ENCODE data around the gene FNDC1. TPM values are rescaled to one million over a fixed set of nuclear protein-coding genes. Genes with fewer than 3 reads are reported as not detected.

Gene FNDC1
- total RNA-seq, 1 experiment from 2014 or later: not detected

DNA sequence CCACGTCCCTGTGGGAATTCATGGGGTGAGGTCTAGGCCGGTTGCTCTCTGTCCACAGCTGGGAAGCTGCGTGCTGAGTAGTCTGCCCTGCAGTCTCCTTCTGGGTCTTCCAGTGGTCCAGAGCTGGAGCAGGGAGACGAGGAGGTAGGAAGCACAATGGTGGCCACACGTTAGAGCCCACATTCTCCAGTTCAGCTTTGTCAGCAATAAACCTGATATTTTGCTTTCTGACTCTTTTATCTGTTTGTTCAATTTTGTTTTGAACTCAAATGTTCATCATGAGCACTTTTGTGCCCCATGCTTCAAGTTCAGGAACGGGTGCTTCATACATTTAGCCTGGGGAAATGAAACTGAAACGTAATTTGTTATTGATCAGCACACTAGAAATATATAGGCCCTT, 21.3 kb downstream of the FNDC1 start:
- H3K9me3 ChIP-seq: no peaks in the 10 kb centered on the region
- Mint-ChIP-seq H3K9me3 (ENCODE audit: unreplicated experiment) (no peaks in the 10 kb centered on the region), H3K27ac (ENCODE audit: unreplicated experiment) (no peak overlapping the region), H3K4me1 (ENCODE audit: low read depth, unreplicated experiment) (no peaks in the 10 kb centered on the region), H3K4me3 (ENCODE audit: unreplicated experiment) (no peak overlapping the region), H3K36me3 (ENCODE audit: insufficient read depth, unreplicated experiment) (no peaks in the 10 kb centered on the region), H3K27me3 (ENCODE audit: insufficient read depth, unreplicated experiment) (peaks cover 12% of the 10 kb centered on the region)
- BruUV-seq (replicated peaks): no TSS peak
- intact Hi-C loops (cut with micrococcal nuclease; ENCODE audit: unreplicated experiment): no loop called here
- H3K4me3 ChIP-seq (ENCODE audit: low read depth, low read length): no peak overlapping the region
- POLR2A ChIA-PET: no interaction called here
- no peaks in the 10 kb centered on the region for H3K36me3 ChIP-seq (ENCODE audit: control insufficient read depth, insufficient read depth, low read length)
- TF ChIP-seq, protein P1, sequence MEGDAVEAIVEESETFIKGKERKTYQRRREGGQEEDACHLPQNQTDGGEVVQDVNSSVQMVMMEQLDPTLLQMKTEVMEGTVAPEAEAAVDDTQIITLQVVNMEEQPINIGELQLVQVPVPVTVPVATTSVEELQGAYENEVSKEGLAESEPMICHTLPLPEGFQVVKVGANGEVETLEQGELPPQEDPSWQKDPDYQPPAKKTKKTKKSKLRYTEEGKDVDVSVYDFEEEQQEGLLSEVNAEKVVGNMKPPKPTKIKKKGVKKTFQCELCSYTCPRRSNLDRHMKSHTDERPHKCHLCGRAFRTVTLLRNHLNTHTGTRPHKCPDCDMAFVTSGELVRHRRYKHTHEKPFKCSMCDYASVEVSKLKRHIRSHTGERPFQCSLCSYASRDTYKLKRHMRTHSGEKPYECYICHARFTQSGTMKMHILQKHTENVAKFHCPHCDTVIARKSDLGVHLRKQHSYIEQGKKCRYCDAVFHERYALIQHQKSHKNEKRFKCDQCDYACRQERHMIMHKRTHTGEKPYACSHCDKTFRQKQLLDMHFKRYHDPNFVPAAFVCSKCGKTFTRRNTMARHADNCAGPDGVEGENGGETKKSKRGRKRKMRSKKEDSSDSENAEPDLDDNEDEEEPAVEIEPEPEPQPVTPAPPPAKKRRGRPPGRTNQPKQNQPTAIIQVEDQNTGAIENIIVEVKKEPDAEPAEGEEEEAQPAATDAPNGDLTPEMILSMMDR (IDR thresholded peaks at IDR 0.05; ENCODE audit: insufficient read depth in 1 of 2, low read depth in 1 of 2, low read length in 1 of 2, severe bottlenecking in 1 of 2, unreplicated experiment in 1 of 2): no peak
- CTCF ChIA-PET: no interaction called here
- no peaks in the 10 kb centered on the region; the same call in none of the 2 replicates for H3K27me3 ChIP-seq (replicated peaks; ENCODE audit: control insufficient read depth, insufficient read depth, low read length)
- no peak for DNase-seq
- no peaks in the 10 kb centered on the region for H3K4me1 ChIP-seq

DNA sequence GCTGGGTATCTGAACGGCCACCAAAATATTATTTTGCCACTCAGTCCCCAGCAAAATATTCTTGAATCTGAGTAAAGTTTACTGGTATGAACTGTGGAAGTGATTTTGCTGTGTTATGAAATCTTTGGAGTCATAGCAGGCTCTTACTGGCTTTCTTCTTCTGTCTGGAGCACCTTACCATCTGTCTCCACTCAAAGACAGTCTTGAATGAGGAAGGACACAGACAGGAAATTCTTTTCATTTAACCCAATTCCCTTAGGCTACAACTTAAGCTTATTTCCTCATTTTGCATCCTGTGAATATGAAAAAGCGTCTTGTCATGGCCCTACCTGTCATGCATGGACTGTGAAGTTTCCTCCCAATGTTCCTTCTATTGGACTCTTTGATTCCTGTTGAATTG, 24.7 kb downstream of the FNDC1 start:
- intact Hi-C loops (cut with micrococcal nuclease; ENCODE audit: unreplicated experiment): no loop called here
- Mint-ChIP-seq H3K9me3 (ENCODE audit: unreplicated experiment) (no peaks in the 10 kb centered on the region), H3K4me1 (ENCODE audit: low read depth, unreplicated experiment) (no peaks in the 10 kb centered on the region), H3K27me3 (ENCODE audit: insufficient read depth, unreplicated experiment) (peaks cover 14% of the 10 kb centered on the region), H3K36me3 (ENCODE audit: insufficient read depth, unreplicated experiment) (no peaks in the 10 kb centered on the region), H3K27ac (ENCODE audit: unreplicated experiment) (no peak overlapping the region), H3K4me3 (ENCODE audit: unreplicated experiment) (no peak overlapping the region)
- no peaks in the 10 kb centered on the region; the same call in 1 of the 2 replicates for H3K27me3 ChIP-seq (replicated peaks; ENCODE audit: control insufficient read depth, insufficient read depth, low read length)
- no peaks in the 10 kb centered on the region for H3K36me3 ChIP-seq (ENCODE audit: control insufficient read depth, insufficient read depth, low read length)
- no peak overlapping the region for H3K4me3 ChIP-seq (ENCODE audit: low read depth, low read length)
- CTCF ChIA-PET: no interaction called here
- POLR2A ChIA-PET: no interaction called here
- no peak for DNase-seq
- BruUV-seq (replicated peaks): no TSS peak
- no peaks in the 10 kb centered on the region for H3K9me3 ChIP-seq
- TF ChIP-seq, protein P1 (IDR thresholded peaks at IDR 0.05; ENCODE audit: insufficient read depth in 1 of 2, low read depth in 1 of 2, low read length in 1 of 2, severe bottlenecking in 1 of 2, unreplicated experiment in 1 of 2): no peak
- H3K4me1 ChIP-seq: no peaks in the 10 kb centered on the region

DNA sequence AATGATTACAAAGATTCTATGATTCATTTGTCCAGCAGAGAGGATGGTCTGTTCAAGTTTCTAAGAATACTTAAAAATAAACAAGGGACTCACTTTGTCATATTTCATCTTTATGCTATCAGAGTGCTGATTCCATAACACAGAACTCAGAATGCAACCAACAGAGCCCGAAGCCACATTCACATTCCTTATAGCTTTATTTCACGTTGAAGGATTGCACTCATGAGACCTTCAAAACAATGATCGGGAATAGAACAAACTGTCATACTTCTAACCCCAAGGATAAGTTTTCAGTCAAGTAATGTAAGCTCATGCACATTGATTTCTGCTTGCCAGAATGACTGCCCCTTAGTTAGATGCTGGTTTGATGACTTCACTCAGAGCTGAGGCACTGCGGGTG, 25.2 kb downstream of the FNDC1 start:
- Histone ChIP-seq H3K4me1 (no peaks in the 10 kb centered on the region), H3K36me3 (ENCODE audit: control insufficient read depth, insufficient read depth, low read length) (no peaks in the 10 kb centered on the region), H3K9me3 (no peaks in the 10 kb centered on the region), H3K27me3 (replicated peaks; ENCODE audit: control insufficient read depth, insufficient read depth, low read length) (no peaks in the 10 kb centered on the region), H3K4me3 (ENCODE audit: low read depth, low read length) (no peak overlapping the region)
- H3K27ac Mint-ChIP-seq (ENCODE audit: unreplicated experiment): no peak overlapping the region
- TF ChIP-seq, protein P1 (IDR thresholded peaks at IDR 0.05; ENCODE audit: insufficient read depth in 1 of 2, low read depth in 1 of 2, low read length in 1 of 2, severe bottlenecking in 1 of 2, unreplicated experiment in 1 of 2): no peak
- POLR2A ChIA-PET: no interaction called here
- no peaks in the 10 kb centered on the region for H3K9me3 Mint-ChIP-seq (ENCODE audit: unreplicated experiment)
- no peaks in the 10 kb centered on the region for H3K4me1 Mint-ChIP-seq (ENCODE audit: low read depth, unreplicated experiment)
- BruUV-seq (replicated peaks): no TSS peak
- CTCF ChIA-PET: no interaction called here
- H3K36me3 Mint-ChIP-seq (ENCODE audit: insufficient read depth, unreplicated experiment): no peaks in the 10 kb centered on the region
- H3K4me3 Mint-ChIP-seq (ENCODE audit: unreplicated experiment): no peak overlapping the region
- intact Hi-C loops (cut with micrococcal nuclease; ENCODE audit: unreplicated experiment): no loop called here
- H3K27me3 Mint-ChIP-seq (ENCODE audit: insufficient read depth, unreplicated experiment): peaks cover 14% of the 10 kb centered on the region
- no peak for DNase-seq
